Stimulated activated CD8-positive, alpha-beta memory T cell treated with anti-CD3 and anti-CD28 coated beads, Interleukin-7, amount 100 ng/mL, for 24 hours (primary cell): Measurements from ENCODE around the gene LGALSL.
"Not testable (repeated sequence)": the region's sequence is repeated elsewhere in the genome, so short reads cannot be mapped to it uniquely, and the experiment has no call there.

Experiments used
- DNase-seq: peaks from one replicate; pipeline ENCODE4 v3.0.0-alpha.2; 2020; ENCODE audit warnings: low read depth

Gene LGALSL

GRCh38 chr2:64442801-64443429, 11.0 kb upstream of the LGALSL start:
- no peak for DNase-seq

- DNase-seq: not testable (repeated sequence)
Measured at GRCh38 chr2:64445970-64446369, 8.0 kb upstream of the LGALSL start.

- no peak for DNase-seq
Measured at GRCh38 chr2:64447317-64448040, 6.5 kb upstream of the LGALSL start.

- DNase-seq: no peak
Measured at GRCh38 chr2:64448041-64448426, 5.9 kb upstream of the LGALSL start.

GRCh38 chr2:64451051-64451450, 2.9 kb upstream of the LGALSL start:
- no peak for DNase-seq

GRCh38 chr2:64454386-64455332, 697 bp downstream of the LGALSL start:
- DNase-seq: no peak

- DNase-seq: no peak
Measured at GRCh38 chr2:64455545-64455944, 1.6 kb downstream of the LGALSL start.

GRCh38 chr2:64456293-64456692, 2.3 kb downstream of the LGALSL start:
- DNase-seq: no peak

GRCh38 chr2:64457524-64457923, 3.6 kb downstream of the LGALSL start:
- DNase-seq: no peak

GRCh38 chr2:64459575-64459974, 5.6 kb downstream of the LGALSL start:
- no peak for DNase-seq

GRCh38 chr2:64460330-64460729, 6.4 kb downstream of the LGALSL start:
- DNase-seq: no peak

GRCh38 chr2:64461271-64462058, 7.5 kb downstream of the LGALSL start:
- DNase-seq: no peak

GRCh38 chr2:64462171-64462570, 8.2 kb downstream of the LGALSL start:
- DNase-seq: no peak

GRCh38 chr2:64462940-64463700, 9.2 kb downstream of the LGALSL start:
- no peak for DNase-seq

GRCh38 chr2:64463781-64464180, 9.8 kb downstream of the LGALSL start:
- DNase-seq: no peak

- DNase-seq: no peak
Measured at GRCh38 chr2:64466478-64467085, 12.6 kb downstream of the LGALSL start.

- DNase-seq: no peak
Measured at GRCh38 chr2:64467096-64467843, 13.3 kb downstream of the LGALSL start.

- no peak for DNase-seq
Measured at GRCh38 chr2:64469261-64469660, 15.3 kb downstream of the LGALSL start.

GRCh38 chr2:64470071-64470470, 16.1 kb downstream of the LGALSL start:
- no peak for DNase-seq

- DNase-seq: no peak
Measured at GRCh38 chr2:64470766-64471295, 16.9 kb downstream of the LGALSL start.
